Measurements from ENCODE around the gene DNAAF5. TPM values are rescaled to one million over a fixed set of nuclear protein-coding genes. Genes with fewer than 3 reads are reported as not detected.
A peak's percentile ranks its signal among the peaks of the same experiment; 100 is the strongest.

The DNAAF5 gene
- total RNA-seq, 4 donors from 2014 or later, result 5.6 to 34.3 (median 13.3) TPM

DNA sequence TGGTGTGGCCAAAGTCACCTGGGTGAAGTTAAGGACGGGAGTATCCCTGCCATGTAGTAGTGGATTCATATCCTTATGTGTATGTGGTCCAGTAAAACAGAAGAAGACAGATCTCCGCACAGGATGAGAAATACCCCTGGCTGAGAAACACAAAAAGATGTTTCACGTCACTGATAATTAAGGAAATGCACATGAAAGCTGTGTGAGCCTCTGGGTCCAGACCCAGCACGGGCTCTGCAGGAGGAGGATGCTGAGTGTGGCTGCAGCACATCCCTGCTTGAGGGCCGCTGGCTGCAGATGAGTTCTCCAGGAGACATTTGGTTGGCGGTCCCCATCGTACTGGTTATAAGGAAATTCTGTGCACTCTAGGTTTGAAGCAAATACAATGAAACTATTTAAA is 97.6 kb downstream of the DNAAF5 start:
- Histone ChIP-seq H3K4me1 (peaks cover 0 to 14% of the 10 kb centered on the region in 2 donors), H3K9me3 (no peaks in the 10 kb centered on the region), H3K4me3 (no peak overlapping the region), H3K36me3 (no peaks in the 10 kb centered on the region), H3K27me3 (no peaks in the 10 kb centered on the region), H3K27ac (peak overlapping the region; percentile 80 to 99)
- TF ChIP-seq POLR2A (IDR thresholded peaks at IDR 0.05), result no peak
- TF ChIP-seq, protein P1, sequence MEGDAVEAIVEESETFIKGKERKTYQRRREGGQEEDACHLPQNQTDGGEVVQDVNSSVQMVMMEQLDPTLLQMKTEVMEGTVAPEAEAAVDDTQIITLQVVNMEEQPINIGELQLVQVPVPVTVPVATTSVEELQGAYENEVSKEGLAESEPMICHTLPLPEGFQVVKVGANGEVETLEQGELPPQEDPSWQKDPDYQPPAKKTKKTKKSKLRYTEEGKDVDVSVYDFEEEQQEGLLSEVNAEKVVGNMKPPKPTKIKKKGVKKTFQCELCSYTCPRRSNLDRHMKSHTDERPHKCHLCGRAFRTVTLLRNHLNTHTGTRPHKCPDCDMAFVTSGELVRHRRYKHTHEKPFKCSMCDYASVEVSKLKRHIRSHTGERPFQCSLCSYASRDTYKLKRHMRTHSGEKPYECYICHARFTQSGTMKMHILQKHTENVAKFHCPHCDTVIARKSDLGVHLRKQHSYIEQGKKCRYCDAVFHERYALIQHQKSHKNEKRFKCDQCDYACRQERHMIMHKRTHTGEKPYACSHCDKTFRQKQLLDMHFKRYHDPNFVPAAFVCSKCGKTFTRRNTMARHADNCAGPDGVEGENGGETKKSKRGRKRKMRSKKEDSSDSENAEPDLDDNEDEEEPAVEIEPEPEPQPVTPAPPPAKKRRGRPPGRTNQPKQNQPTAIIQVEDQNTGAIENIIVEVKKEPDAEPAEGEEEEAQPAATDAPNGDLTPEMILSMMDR (IDR thresholded peaks at IDR 0.05), result no peak
- no peak for DNase-seq
- intact Hi-C loops (cut with DNase I; ENCODE audit: low total_unique reads), result no loop called here

DNA sequence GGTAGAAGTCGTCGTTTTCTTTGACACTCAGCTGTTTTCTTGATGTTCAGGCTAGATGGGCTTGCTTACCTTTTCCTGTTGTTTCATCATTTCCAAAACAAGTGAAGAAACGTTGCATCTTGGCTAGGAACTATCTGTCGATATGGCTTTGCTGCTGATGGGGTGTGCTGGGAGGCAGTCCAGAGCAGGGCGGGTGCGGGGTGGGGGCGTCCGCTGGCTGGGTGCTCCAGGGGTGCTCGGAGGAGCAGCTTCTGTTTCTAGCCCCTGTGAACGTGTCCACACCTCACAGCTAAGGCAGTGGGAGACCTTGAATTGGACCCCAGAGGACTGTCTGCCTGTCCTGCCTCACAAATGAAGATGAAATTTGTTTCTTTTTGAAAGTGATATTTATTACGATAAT is 98.2 kb downstream of the DNAAF5 start:
- Histone ChIP-seq H3K27me3 (no peaks in the 10 kb centered on the region), H3K4me1 (peaks cover 0 to 17% of the 10 kb centered on the region in 2 donors), H3K4me3 (peak overlapping the region in 1 of 2 donors; percentile 7), H3K27ac (peak overlapping the region; percentile 80 to 99), H3K9me3 (no peaks in the 10 kb centered on the region), H3K36me3 (no peaks in the 10 kb centered on the region)
- DNase-seq, result no peak
- no peak for TF ChIP-seq POLR2A (IDR thresholded peaks at IDR 0.05)
- TF ChIP-seq, protein P1 (IDR thresholded peaks at IDR 0.05), result no peak
- intact Hi-C loops (cut with DNase I; ENCODE audit: low total_unique reads), result no loop called here

DNA sequence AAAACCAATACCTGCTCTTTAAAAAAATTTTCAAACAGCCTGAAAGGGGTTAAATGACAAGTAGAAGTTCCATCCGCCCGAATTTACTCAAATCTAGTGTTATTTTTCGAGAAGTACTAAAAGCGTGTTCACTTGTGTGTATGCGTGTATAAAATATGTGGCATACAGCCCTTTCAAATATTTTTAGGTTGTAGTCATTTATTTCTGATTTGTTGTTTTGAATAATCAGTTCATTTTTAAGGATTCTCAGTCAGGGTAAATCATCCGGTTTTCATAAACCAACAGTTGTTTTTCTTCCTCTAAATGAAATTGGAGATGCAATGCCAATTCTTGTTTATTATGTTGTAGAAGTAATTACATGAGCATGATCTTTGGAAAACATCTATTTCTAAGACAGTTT is 98.9 kb downstream of the DNAAF5 start:
- no peaks in the 10 kb centered on the region for H3K36me3 ChIP-seq
- H3K27me3 ChIP-seq, result no peaks in the 10 kb centered on the region
- H3K9me3 ChIP-seq, result no peaks in the 10 kb centered on the region
- H3K27ac ChIP-seq, result peak overlapping the region; percentile 80 to 99
- TF ChIP-seq POLR2A (IDR thresholded peaks at IDR 0.05), result no peak
- TF ChIP-seq, protein P1 (IDR thresholded peaks at IDR 0.05), result no peak
- intact Hi-C loops (cut with DNase I; ENCODE audit: low total_unique reads), result no loop called here
- H3K4me1 ChIP-seq, result peaks cover 7 to 24% of the 10 kb centered on the region in 2 donors
- H3K4me3 ChIP-seq, result no peak overlapping the region
- no peak for DNase-seq

DNA sequence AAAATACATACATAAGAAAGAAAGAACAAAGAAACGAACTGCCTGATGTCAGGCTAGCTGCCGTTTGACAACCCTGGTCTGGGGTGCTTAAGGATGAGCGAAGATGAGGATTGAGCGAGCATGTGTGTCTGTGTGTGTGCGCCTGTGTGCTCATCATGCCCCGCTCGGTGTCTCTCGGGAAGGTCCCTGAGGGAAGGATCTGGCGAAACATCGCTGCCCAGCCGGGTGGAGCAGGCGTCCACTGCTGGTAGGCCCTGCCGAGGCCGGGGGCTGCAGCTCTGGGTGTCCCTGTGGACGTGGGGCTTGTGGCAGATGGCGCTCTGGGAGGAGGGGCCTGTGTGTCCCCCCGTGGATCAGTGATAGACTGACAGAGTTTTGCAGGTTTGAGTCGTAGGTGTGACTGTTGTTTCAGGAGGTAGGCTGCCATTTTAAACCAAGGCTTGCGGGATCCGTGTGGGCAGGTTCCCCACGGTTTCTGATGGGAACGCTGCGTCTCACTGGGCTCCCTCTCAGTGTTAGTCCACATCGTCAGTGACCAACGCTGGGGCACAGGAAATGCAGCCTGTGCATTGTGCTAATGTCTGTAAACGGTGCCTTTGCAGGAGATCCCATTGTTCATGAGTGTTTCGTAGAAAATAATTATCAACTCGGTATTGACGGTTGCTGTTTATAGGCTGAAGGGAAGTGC is 99.9 kb downstream of the DNAAF5 start:
- Histone ChIP-seq H3K9me3 (no peaks in the 10 kb centered on the region), H3K4me1 (peaks cover 16 to 32% of the 10 kb centered on the region in 2 donors), H3K36me3 (no peaks in the 10 kb centered on the region), H3K4me3 (no peak overlapping the region), H3K27ac (peak overlapping the region; percentile 80 to 99), H3K27me3 (no peaks in the 10 kb centered on the region)
- no peak for DNase-seq
- intact Hi-C loops (cut with DNase I; ENCODE audit: low total_unique reads), result no loop called here
- no peak for TF ChIP-seq POLR2A (IDR thresholded peaks at IDR 0.05)
- TF ChIP-seq, protein P1 (IDR thresholded peaks at IDR 0.05), result no peak

DNA sequence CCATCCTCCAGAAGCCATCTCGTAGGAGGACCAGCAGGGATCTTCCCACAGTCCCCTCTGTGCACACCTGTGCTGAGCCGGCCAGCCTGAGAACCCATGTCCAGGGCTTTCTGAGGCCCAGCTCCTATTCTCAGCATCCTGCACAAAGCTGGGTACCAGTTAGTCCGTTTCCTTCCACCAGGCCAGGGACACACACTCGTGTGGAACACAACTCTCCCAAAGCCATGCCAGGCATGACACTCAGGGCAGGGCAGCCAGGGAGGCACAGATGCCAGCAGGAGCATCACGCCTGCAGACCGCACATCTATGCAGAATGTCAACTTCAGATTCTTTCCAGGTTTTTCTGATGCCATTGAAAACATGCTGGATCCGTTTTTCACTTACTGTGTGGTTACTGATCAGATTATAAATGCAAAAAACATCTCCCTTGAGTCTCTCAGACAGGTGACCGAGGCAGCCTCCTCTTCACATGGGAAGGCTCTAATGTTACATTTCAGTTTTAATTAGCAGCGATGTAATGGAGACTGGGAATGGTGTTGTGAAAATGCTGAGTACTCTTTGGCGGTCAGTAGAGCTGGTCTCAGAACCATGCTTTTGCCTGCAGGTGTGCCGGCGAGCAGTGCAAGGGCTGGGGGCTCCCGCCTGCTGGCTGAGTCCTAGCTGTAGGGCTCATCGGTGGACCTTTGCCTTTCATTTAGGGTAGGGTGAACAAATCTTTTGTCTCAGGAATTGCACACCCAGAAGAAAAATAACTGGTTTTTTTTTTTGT is 102.5 kb downstream of the DNAAF5 start:
- TF ChIP-seq, protein P1 (IDR thresholded peaks at IDR 0.05), result no peak
- no peak for TF ChIP-seq POLR2A (IDR thresholded peaks at IDR 0.05)
- Histone ChIP-seq H3K4me3 (no peak overlapping the region), H3K36me3 (no peaks in the 10 kb centered on the region), H3K4me1 (peaks cover 27 to 28% of the 10 kb centered on the region in 2 donors), H3K27ac (peak overlapping the region; percentile 86 to 99), H3K27me3 (no peaks in the 10 kb centered on the region), H3K9me3 (no peaks in the 10 kb centered on the region)
- no peak for DNase-seq
- intact Hi-C loops (cut with DNase I; ENCODE audit: low total_unique reads), result no loop called here

Data from uterus (tissue), 4 donors.